ENCODE measurements around the gene ACO2.
A peak's percentile ranks its signal among the peaks of the same experiment; 100 is the strongest.

Gene ACO2

GRCh38 chr22:41573677-41574076 lies 104.8 kb downstream of the ACO2 start:
- DNase-seq (ENCODE audit: low spot score) = no peak
- no peak overlapping the region for H3K27ac ChIP-seq (ENCODE audit: poor library complexity, severe bottlenecking)
- no peak overlapping the region for H3K4me3 ChIP-seq (ENCODE audit: severe bottlenecking)
- no peaks in the 10 kb centered on the region for H3K27me3 ChIP-seq (ENCODE audit: insufficient read depth, poor library complexity, severe bottlenecking)
- H3K36me3 ChIP-seq (ENCODE audit: low read depth) = peaks cover 7% of the 10 kb centered on the region; the same call in 1 of the 2 replicates
- no peak for TF ChIP-seq CTCF (IDR thresholded peaks at IDR 0.05; ENCODE audit: poor library complexity, severe bottlenecking)
- no peak for ATAC-seq (ENCODE audit: low read depth)
- H3K9me3 ChIP-seq (ENCODE audit: severe bottlenecking) = no peaks in the 10 kb centered on the region
- H3K4me1 ChIP-seq (ENCODE audit: insufficient read depth, poor library complexity, severe bottlenecking) = no peaks in the 10 kb centered on the region

- Histone ChIP-seq H3K27me3 (ENCODE audit: insufficient read depth, poor library complexity, severe bottlenecking) (no peaks in the 10 kb centered on the region), H3K4me3 (ENCODE audit: severe bottlenecking) (no peak overlapping the region), H3K27ac (ENCODE audit: poor library complexity, severe bottlenecking) (no peak overlapping the region), H3K9me3 (ENCODE audit: severe bottlenecking) (no peaks in the 10 kb centered on the region), H3K36me3 (ENCODE audit: low read depth) (peaks cover 7% of the 10 kb centered on the region; the same call in 1 of the 2 replicates), H3K4me1 (ENCODE audit: insufficient read depth, poor library complexity, severe bottlenecking) (no peaks in the 10 kb centered on the region)
- DNase-seq (ENCODE audit: low spot score) (no peak), ATAC-seq (ENCODE audit: low read depth) (0 out of 3 replicates have a peak, but pooled peaks have one; percentile 4)
- no peak for TF ChIP-seq CTCF (IDR thresholded peaks at IDR 0.05; ENCODE audit: poor library complexity, severe bottlenecking)
Measured at GRCh38 chr22:41574847-41575381, 106.0 kb downstream of the ACO2 start.

GRCh38 chr22:41575533-41575932 lies 106.6 kb downstream of the ACO2 start:
- H3K36me3 ChIP-seq (ENCODE audit: low read depth) = peaks cover 7% of the 10 kb centered on the region; the same call in 1 of the 2 replicates
- no peak overlapping the region for H3K27ac ChIP-seq (ENCODE audit: poor library complexity, severe bottlenecking)
- no peaks in the 10 kb centered on the region for H3K27me3 ChIP-seq (ENCODE audit: insufficient read depth, poor library complexity, severe bottlenecking)
- no peaks in the 10 kb centered on the region for H3K9me3 ChIP-seq (ENCODE audit: severe bottlenecking)
- no peaks in the 10 kb centered on the region for H3K4me1 ChIP-seq (ENCODE audit: insufficient read depth, poor library complexity, severe bottlenecking)
- no peak overlapping the region for H3K4me3 ChIP-seq (ENCODE audit: severe bottlenecking)
- DNase-seq (ENCODE audit: low spot score) (no peak), ATAC-seq (ENCODE audit: low read depth) (no peak)
- TF ChIP-seq CTCF (IDR thresholded peaks at IDR 0.05; ENCODE audit: poor library complexity, severe bottlenecking) = no peak

GRCh38 chr22:41576877-41577276 lies 108.0 kb downstream of the ACO2 start:
- peak; percentile 73 for TF ChIP-seq CTCF (IDR thresholded peaks at IDR 0.05; ENCODE audit: poor library complexity, severe bottlenecking)
- peak; percentile 75 for ATAC-seq (ENCODE audit: low read depth)
- H3K4me3 ChIP-seq (ENCODE audit: severe bottlenecking) = no peak overlapping the region
- DNase-seq (ENCODE audit: low spot score) = no peak
- peaks cover 7% of the 10 kb centered on the region; the same call in 1 of the 2 replicates for H3K36me3 ChIP-seq (ENCODE audit: low read depth)
- no peaks in the 10 kb centered on the region for H3K27me3 ChIP-seq (ENCODE audit: insufficient read depth, poor library complexity, severe bottlenecking)
- H3K9me3 ChIP-seq (ENCODE audit: severe bottlenecking) = no peaks in the 10 kb centered on the region
- H3K4me1 ChIP-seq (ENCODE audit: insufficient read depth, poor library complexity, severe bottlenecking) = no peaks in the 10 kb centered on the region
- H3K27ac ChIP-seq (ENCODE audit: poor library complexity, severe bottlenecking) = no peak overlapping the region

GRCh38 chr22:41578114-41578513 lies 109.2 kb downstream of the ACO2 start:
- H3K27ac ChIP-seq (ENCODE audit: poor library complexity, severe bottlenecking) = no peak overlapping the region
- DNase-seq (ENCODE audit: low spot score) (no peak), ATAC-seq (ENCODE audit: low read depth) (no peak)
- no peaks in the 10 kb centered on the region for H3K27me3 ChIP-seq (ENCODE audit: insufficient read depth, poor library complexity, severe bottlenecking)
- no peaks in the 10 kb centered on the region for H3K9me3 ChIP-seq (ENCODE audit: severe bottlenecking)
- no peak overlapping the region for H3K4me3 ChIP-seq (ENCODE audit: severe bottlenecking)
- H3K4me1 ChIP-seq (ENCODE audit: insufficient read depth, poor library complexity, severe bottlenecking) = no peaks in the 10 kb centered on the region
- H3K36me3 ChIP-seq (ENCODE audit: low read depth) = peaks cover 7% of the 10 kb centered on the region; the same call in 1 of the 2 replicates
- no peak for TF ChIP-seq CTCF (IDR thresholded peaks at IDR 0.05; ENCODE audit: poor library complexity, severe bottlenecking)
